HUES64 (cell line): ENCODE data around the gene IQCM.

ENCODE experiments used
- H3K27ac ChIP-seq: 2 replicates; pipeline ENCODE4 v1.7.0; 2013; ENCODE audit warnings: low read depth, low read length, inconsistent platforms
- H3K27me3 ChIP-seq: 2 replicates; pipeline ENCODE4 v1.6.1; 2013; ENCODE audit warnings: mild to moderate bottlenecking, low read length; ENCODE audit not compliant: insufficient read depth
- H3K36me3 ChIP-seq: 2 replicates; pipeline ENCODE4 v1.6.1; 2013; ENCODE audit warnings: mild to moderate bottlenecking, low read length; ENCODE audit not compliant: insufficient read depth
- H3K4me1 ChIP-seq: 2 replicates; pipeline ENCODE4 v1.6.1; 2013; ENCODE audit warnings: mild to moderate bottlenecking, low read length, moderate library complexity; ENCODE audit not compliant: insufficient read depth
- H3K4me3 ChIP-seq: 2 replicates; pipeline ENCODE4 v1.5.1; 2013; ENCODE audit warnings: mild to moderate bottlenecking, low read length, moderate library complexity
- H3K9ac ChIP-seq: 2 replicates; pipeline ENCODE4 v1.6.1; 2013; ENCODE audit warnings: mild to moderate bottlenecking, low read depth, low read length
- H3K9me3 ChIP-seq: 2 replicates; pipeline ENCODE4 v1.6.1; 2013; ENCODE audit warnings: low read depth, low read length; ENCODE audit not compliant: insufficient read depth
- WGBS: fragments of 150-250, 120-280 bp; methylation state at CpG from one replicate; pipeline ENCODE4 v1.1.7; 2013; ENCODE audit warnings: missing lambda C conversion rate; 5-methylcytosine and 5-hydroxymethylcytosine counted together

The IQCM gene

GRCh38 chr4:149801416-149801815 is 14.2 kb downstream of the IQCM start:
- WGBS = 100% methylated on average over 1 of the region's 2 CpGs
- H3K9ac ChIP-seq = no peak overlapping the region
- no peaks in the 10 kb centered on the region for H3K27me3 ChIP-seq
- H3K4me1 ChIP-seq = no peaks in the 10 kb centered on the region
- no peaks in the 10 kb centered on the region for H3K36me3 ChIP-seq
- no peak overlapping the region for H3K4me3 ChIP-seq
- H3K27ac ChIP-seq = no peak overlapping the region
- no peaks in the 10 kb centered on the region for H3K9me3 ChIP-seq

- no peak overlapping the region for H3K4me3 ChIP-seq
- no peak overlapping the region for H3K9ac ChIP-seq
- H3K27me3 ChIP-seq = no peaks in the 10 kb centered on the region
- no peaks in the 10 kb centered on the region for H3K9me3 ChIP-seq
- no peak overlapping the region for H3K27ac ChIP-seq
- no peaks in the 10 kb centered on the region for H3K36me3 ChIP-seq
- no peaks in the 10 kb centered on the region for H3K4me1 ChIP-seq
- WGBS = 100% methylated on average over 1 of the region's 1 CpG
Measured at GRCh38 chr4:149799546-149799945, 16.1 kb downstream of the IQCM start.

GRCh38 chr4:149796381-149796780 is 19.3 kb downstream of the IQCM start:
- Histone ChIP-seq H3K9me3 (no peaks in the 10 kb centered on the region), H3K4me3 (no peak overlapping the region), H3K27me3 (no peaks in the 10 kb centered on the region), H3K4me1 (no peaks in the 10 kb centered on the region), H3K36me3 (no peaks in the 10 kb centered on the region), H3K27ac (no peak overlapping the region), H3K9ac (no peak overlapping the region)

GRCh38 chr4:149795256-149795655 is 20.4 kb downstream of the IQCM start:
- Histone ChIP-seq H3K27ac (no peak overlapping the region), H3K9me3 (no peaks in the 10 kb centered on the region), H3K36me3 (no peaks in the 10 kb centered on the region), H3K4me1 (no peaks in the 10 kb centered on the region), H3K9ac (no peak overlapping the region), H3K4me3 (no peak overlapping the region), H3K27me3 (no peaks in the 10 kb centered on the region)
- 75% methylated on average over 4 of the region's 4 CpGs for WGBS

- H3K9me3 ChIP-seq = no peaks in the 10 kb centered on the region
- WGBS = no CpG with 5 or more reads among the region's 1 CpG
- no peak overlapping the region for H3K27ac ChIP-seq
- no peaks in the 10 kb centered on the region for H3K27me3 ChIP-seq
- no peak overlapping the region for H3K9ac ChIP-seq
- no peaks in the 10 kb centered on the region for H3K4me1 ChIP-seq
- H3K4me3 ChIP-seq = no peak overlapping the region
- no peaks in the 10 kb centered on the region for H3K36me3 ChIP-seq
Measured at GRCh38 chr4:149794352-149794751, 21.3 kb downstream of the IQCM start.

GRCh38 chr4:149793459-149793858 is 22.2 kb downstream of the IQCM start:
- H3K4me3 ChIP-seq = no peak overlapping the region

GRCh38 chr4:149791851-149792250 is 23.8 kb downstream of the IQCM start:
- Histone ChIP-seq H3K27ac (no peak overlapping the region), H3K27me3 (no peaks in the 10 kb centered on the region), H3K9me3 (no peaks in the 10 kb centered on the region), H3K4me1 (no peaks in the 10 kb centered on the region), H3K4me3 (no peak overlapping the region), H3K36me3 (no peaks in the 10 kb centered on the region), H3K9ac (no peak overlapping the region)
- no CpG with 5 or more reads among the region's 1 CpG for WGBS

More at GRCh38 chr4:149793459-149793858, 22.2 kb downstream of the IQCM start:
- no peak overlapping the region for H3K9ac ChIP-seq
- H3K4me1 ChIP-seq = no peaks in the 10 kb centered on the region
- H3K27me3 ChIP-seq = no peaks in the 10 kb centered on the region
- no peaks in the 10 kb centered on the region for H3K9me3 ChIP-seq
- H3K27ac ChIP-seq = no peak overlapping the region
- H3K36me3 ChIP-seq = no peaks in the 10 kb centered on the region

GRCh38 chr4:149790172-149790907 is 25.3 kb downstream of the IQCM start:
- peaks cover 11% of the 10 kb centered on the region for H3K4me1 ChIP-seq
- H3K27ac ChIP-seq = no peak overlapping the region
- no peaks in the 10 kb centered on the region for H3K36me3 ChIP-seq
- no peak overlapping the region for H3K4me3 ChIP-seq
- H3K9ac ChIP-seq = no peak overlapping the region
- 88% methylated on average over 4 of the region's 4 CpGs for WGBS
- H3K9me3 ChIP-seq = no peaks in the 10 kb centered on the region
- no peaks in the 10 kb centered on the region for H3K27me3 ChIP-seq

GRCh38 chr4:149788300-149788699 is 27.3 kb downstream of the IQCM start:
- H3K9me3 ChIP-seq = no peaks in the 10 kb centered on the region
- H3K9ac ChIP-seq = no peak overlapping the region
- WGBS = no CpG with 5 or more reads among the region's 4 CpGs
- no peaks in the 10 kb centered on the region for H3K36me3 ChIP-seq
- H3K27ac ChIP-seq = no peak overlapping the region
- no peaks in the 10 kb centered on the region for H3K27me3 ChIP-seq
- H3K4me1 ChIP-seq = peaks cover 13% of the 10 kb centered on the region
- no peak overlapping the region for H3K4me3 ChIP-seq

- Histone ChIP-seq H3K9me3 (no peaks in the 10 kb centered on the region), H3K4me1 (peaks cover 13% of the 10 kb centered on the region), H3K36me3 (no peaks in the 10 kb centered on the region), H3K4me3 (no peak overlapping the region), H3K27me3 (no peaks in the 10 kb centered on the region), H3K27ac (no peak overlapping the region), H3K9ac (no peak overlapping the region)
- WGBS = no CpG with 5 or more reads among the region's 1 CpG
Measured at GRCh38 chr4:149785696-149786431, 29.8 kb downstream of the IQCM start.

GRCh38 chr4:149784018-149784417 is 31.6 kb downstream of the IQCM start:
- H3K4me3 ChIP-seq = no peak overlapping the region
- WGBS = 94% methylated on average over 1 of the region's 2 CpGs

More at GRCh38 chr4:149784018-149784417, 31.6 kb downstream of the IQCM start:
- Histone ChIP-seq H3K9me3 (no peaks in the 10 kb centered on the region), H3K27me3 (no peaks in the 10 kb centered on the region), H3K27ac (no peak overlapping the region), H3K36me3 (no peaks in the 10 kb centered on the region), H3K4me1 (peaks cover 13% of the 10 kb centered on the region), H3K9ac (no peak overlapping the region)
